Measurements from ENCODE around the gene RHNO1.
"Not testable (repeated sequence)": the region's sequence is repeated elsewhere in the genome, so short reads cannot be mapped to it uniquely, and the experiment has no call there.

Gene RHNO1

GRCh38 chr12:2858944-2859421, 18.0 kb upstream of the RHNO1 start:
- no peak for DNase-seq

DNA sequence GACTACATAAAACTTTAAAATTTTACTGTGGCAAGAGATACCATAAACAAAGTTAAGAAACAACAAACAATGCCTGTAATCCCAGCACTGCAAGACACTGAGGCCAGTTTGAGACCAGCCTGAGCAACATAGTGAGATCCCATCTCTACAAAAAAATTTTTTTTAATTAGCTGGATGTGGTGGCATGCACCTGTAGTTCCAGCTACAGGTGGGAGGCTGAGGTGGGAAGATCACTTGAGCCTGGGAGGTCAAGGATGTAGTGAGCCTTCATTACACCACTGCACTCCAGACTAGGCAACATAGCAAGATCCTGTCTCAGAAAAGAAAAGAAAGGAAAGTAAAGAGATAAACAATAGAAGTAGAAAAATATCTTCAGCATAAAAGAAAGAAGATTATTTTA, 16.9 kb upstream of the RHNO1 start:
- DNase-seq = no peak

DNA sequence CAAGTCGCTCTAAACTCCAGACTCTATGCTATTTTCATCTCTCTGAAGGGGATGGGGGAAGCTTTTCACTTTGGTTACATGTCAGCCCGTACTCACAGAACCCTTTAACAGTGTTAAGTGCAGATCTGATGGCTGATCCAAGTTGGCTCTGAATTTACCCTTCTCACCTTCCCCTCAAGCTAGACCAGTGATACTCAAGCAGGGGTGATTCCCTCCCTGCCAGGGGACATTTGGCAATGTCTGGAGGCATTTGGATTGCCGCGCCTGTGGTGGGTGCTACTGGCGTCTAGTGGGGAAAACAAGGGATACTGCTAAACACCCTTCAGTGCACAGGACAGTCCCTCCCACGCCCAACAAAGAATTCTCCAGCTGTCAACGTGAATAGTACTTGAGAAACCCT, 14.1 kb upstream of the RHNO1 start:
- no peak for DNase-seq

GRCh38 chr12:2863402-2863801, 13.6 kb upstream of the RHNO1 start:
- DNase-seq = not testable (repeated sequence)

- DNase-seq = no peak
These were observed 12.8 kb upstream of the RHNO1 start for GRCh38 chr12:2864198-2864597.

DNA sequence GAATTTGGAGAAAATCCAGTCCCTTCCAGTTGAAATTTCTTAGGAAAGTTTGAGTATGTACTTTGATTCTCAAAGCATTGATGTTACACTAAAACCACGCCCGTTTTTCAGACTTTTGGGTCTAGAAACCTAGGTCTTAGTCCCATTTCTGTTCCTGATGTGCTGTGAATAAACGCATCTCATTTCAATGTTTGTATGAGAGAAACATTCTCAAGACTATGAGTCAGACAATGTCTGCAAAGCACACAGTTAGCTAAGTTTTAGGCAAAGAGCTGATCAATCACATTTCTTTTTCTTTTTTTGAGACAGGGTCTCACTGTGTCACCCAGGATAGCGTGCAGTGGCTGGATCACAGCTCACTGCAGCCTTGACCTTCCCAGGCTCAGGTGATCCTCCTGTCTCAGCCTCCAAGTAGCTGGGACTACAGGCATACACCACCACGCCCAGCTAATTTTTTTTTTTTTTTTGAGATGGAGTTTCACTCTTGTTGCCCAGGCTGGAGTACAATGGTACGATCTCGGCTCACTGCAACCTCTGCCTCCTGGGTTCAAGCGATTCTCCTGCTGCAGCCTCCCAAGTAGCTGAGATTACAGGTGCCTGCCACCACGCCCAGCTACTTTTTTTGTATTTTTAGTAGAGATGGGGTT, 7.9 kb upstream of the RHNO1 start:
- DNase-seq = not testable (repeated sequence)

GRCh38 chr12:2876431-2877046, 484 bp upstream of the RHNO1 start:
- DNase-seq = peak in 3 of 4 experiments; percentile 14 to 26 (median 16)

- peak; percentile 74 to 91 (median 83) for DNase-seq
These were observed 1.1 kb downstream of the RHNO1 start for GRCh38 chr12:2877953-2878732.

GRCh38 chr12:2879853-2880252, 2.8 kb downstream of the RHNO1 start:
- no peak for DNase-seq

- DNase-seq = no peak
These were observed 7.8 kb downstream of the RHNO1 start for GRCh38 chr12:2884810-2885209.

DNA sequence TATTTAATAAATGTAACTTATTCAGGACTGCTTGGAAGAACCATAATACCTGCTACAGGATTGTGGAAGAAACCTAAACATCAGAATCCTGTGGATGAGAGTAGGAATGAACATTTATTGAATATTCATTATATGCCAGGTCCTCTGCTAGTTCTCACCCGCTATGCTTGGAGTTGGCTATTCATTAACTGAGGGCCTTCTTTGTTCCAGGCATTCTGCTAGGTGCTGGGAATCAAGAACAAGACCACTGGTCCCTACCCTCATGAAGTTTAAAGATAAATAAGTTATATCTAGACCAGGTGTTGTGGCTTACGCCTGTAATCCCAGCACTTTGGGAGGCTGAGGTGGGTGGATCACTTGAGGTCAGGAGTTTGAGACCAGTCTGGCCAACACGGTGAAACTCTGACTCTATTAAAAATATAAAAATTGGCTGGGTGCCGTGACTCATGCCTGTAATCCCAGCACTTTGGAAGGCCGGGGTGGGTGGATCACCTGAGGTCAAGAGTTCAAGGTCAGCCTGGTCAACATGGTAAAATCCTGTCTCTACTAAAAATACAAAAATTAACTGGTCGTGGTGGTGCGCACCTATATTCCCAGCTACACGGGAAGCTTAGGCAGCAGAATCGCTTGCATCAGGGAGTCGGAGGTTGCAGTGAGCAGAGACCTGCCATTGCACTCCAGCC, 9.9 kb downstream of the RHNO1 start:
- no peak for DNase-seq

- peak in 1 of 4 experiments; percentile 7 for DNase-seq
These were observed 13.0 kb downstream of the RHNO1 start for GRCh38 chr12:2890001-2890387.

DNA sequence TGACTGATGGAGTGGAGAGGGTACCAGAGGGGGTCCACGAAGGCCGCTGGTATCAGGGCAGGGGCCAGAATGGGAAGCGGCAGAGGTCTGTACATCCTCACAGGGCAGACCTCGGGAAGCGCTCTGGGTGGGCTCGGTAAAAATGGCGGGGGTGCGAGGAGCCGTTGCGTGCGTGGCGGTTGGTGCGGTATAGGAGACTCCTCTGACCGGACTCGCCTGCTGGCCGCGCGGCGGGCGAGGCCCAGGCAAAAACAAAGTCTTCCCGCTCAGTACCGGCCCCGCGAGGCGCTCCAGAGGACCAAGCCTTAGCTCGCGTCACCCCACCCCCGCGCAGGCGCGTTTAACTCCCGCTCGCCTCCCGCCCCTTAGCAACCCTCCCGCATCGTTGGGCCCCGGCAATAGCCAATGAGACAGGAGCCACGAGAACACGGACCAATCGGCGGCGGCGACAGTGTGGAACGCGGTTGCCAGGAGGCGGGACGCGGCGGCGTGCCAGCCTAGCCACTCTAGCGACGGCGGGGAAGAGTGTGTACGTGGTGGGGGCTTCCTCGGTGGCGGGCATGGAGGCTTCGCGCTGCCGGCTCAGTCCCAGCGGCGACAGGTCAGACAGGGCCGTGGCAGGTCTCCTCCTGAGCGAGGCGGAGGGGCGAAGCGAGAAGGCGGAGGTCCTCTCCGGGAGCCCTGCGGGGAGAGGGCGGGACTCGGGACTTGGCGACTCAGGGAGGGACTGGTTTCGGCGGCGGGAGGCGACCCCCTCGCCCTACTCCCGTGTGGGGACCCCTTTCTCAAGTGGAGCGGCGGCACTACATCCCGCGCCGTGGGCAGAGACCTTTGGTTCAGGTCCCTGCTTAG, 13.6 kb downstream of the RHNO1 start, which contains the start of gene TULP3:
Gene TULP3, plus strand, starts transcription at position 504 of the 852 bp plus-strand sequence. Its CDS starts 57 bp downstream, at position 561.
- peak; percentile 98 to 99 (median 98) for DNase-seq

DNA sequence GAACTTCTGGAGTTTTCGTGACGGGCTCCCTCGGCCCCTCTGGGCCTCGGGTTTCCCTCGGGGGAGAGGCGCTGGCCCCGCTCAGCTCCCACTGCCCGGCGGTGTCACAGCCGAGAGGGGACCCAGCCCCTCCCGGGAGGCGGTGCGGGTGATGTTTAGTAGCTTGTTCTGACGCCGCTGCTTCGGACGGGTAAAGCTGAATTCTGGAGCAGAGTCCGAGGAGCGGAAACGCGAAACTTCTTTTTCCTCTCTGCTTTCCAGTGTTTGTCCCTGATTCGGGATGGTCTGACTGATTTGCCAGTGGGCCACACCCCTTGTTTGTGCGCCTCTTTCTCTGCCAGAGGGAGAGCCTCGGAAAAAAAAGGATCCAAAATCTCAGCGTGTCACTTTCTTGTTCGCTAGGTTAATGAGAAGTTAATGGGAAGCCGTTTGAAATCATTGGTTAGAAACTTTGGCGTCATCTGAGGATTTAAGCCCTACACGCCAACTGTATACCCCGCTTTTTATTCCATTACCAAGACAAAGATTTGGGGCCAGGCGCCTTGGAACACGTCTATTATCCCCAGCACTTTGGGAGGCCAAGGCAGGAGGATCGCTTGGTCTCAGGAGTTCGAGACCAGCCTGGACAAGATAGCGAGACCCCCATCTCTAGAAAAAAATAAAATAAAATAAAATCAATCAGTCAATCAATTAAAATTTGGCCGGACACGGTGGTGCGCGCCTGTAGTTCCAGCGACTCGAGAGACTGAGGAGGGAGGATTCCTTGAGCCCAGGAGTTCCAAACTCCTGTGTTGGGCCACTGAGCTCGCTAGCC, 14.4 kb downstream of the RHNO1 start:
- DNase-seq = peak; percentile 24 to 49 (median 36)

DNA sequence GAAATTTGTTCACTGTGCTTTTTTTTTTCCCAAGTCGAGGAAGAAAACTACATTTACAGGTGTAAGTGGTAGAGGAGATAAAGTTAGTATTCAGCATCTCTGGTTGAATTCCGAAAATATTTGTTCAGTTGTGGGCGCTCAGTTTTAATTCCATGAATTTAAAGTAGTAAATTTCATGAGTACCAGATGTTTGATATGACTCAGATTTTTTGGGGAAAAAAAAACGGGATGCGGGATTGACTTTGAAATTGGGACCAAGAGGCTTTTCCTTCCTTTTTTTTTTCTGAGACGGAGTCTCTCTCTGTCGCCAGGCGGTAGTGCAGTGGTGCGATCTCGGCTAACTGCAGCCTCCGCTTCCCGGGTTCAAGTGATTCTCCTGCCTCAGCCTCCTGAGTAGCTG, 15.2 kb downstream of the RHNO1 start:
- DNase-seq = no peak

- DNase-seq = no peak
These were observed 16.0 kb downstream of the RHNO1 start for GRCh38 chr12:2893007-2893406.

GRCh38 chr12:2895051-2895451, 18.0 kb downstream of the RHNO1 start:
- DNase-seq = no peak

DNA sequence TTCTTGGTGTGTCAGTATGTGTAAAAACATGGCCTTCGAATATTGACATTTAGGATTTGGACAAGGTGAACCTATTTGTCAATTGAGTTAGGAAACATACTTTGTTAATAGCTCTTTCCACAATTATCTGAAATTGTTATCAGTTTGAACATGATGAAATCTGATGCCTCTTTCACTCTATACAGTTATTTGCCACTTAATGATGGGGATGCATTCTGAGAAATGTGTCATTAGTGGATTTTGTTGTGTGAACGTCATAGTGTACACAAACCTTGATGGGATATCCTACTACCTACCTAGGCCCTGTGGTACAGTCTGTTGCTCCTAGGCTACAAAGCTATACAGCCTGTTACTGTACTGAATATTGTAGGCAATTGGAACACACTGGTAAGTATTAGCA, 18.5 kb downstream of the RHNO1 start:
- DNase-seq = no peak

DNA sequence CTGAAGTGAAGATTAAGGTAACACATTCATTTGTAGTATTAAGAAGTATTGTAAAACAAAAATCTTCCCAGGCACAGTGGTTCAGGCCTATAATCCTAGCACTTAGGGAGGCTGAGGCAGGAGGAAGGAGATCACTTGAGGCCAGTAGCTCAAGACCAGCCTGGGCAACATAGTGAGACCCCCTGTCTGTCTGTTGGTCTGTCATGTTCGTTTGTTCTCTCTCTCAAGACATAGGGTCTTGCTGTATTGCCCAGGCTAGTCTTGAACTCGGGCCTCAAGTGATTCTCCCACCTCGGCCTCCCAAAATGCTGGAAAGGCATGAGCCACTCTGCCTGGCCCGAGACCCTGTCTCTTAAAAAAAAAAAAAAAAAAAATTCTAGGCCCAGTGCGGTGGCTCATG, 20.4 kb downstream of the RHNO1 start:
- DNase-seq = no peak

GRCh38 chr12:2900642-2901041, 23.6 kb downstream of the RHNO1 start:
- DNase-seq = no peak

DNA sequence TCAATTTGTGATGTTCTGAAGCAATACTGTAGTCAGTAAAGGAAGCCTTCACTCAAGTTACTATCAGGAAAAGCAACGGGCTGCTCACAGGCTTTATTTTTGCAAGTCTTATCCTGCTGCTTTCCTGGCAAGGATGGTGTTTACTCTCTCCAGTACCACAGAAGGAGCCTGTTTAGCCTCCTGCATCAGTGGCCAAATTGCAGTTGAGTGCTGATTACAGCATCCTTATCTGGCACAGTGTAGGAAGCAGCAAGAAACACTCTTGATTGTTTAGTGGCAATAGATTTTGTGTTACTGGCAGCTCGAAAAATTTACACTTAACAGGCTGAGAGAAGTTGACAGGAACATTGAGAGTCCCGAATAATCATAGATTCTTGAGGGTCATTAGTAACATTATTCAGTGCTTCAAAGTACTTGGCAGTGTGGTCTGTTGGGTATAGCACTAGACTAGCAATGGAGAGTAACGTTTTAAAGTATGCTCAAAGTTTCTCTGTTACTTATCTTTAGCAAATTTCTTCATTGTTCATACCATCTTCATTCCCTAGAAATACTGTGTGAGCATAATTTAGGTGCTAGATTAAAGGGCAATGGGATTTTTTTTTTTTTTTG, 25.4 kb downstream of the RHNO1 start:
- DNase-seq = no peak
